Mesenchymal stem cell (in vitro differentiated cells and primary cell): ENCODE data around the gene ACP6.
"Not testable (repeated sequence)": the region's sequence is repeated elsewhere in the genome, so short reads cannot be mapped to it uniquely, and the experiment has no call there.

Experiments used
- DNase-seq: peaks from one replicate; pipeline ENCODE4 v3.0.0-alpha.2; 2013
- H2AFZ ChIP-seq: one replicate; pipeline ENCODE4 v1.6.1; 2013; ENCODE audit warnings: low read depth, mild to moderate bottlenecking, control low read depth, inconsistent platforms, low read length, moderate library complexity
- H2AK5ac ChIP-seq: 2 replicates; pipeline ENCODE4 v1.6.1; 2013; ENCODE audit warnings: low read length, moderate library complexity, mild to moderate bottlenecking, inconsistent platforms; ENCODE audit not compliant: severe bottlenecking
- H2BK120ac ChIP-seq: one replicate; pipeline ENCODE4 v1.6.1; 2013; ENCODE audit warnings: low read depth, mild to moderate bottlenecking, inconsistent platforms, low read length, moderate library complexity
- H2BK12ac ChIP-seq, 2 experiments: one replicate each; pipeline ENCODE4 v1.6.1; 2013; ENCODE audit warnings: inconsistent platforms in 2 of 2, low read length in 2 of 2, mild to moderate bottlenecking in 2 of 2, moderate library complexity in 2 of 2, control low read depth in 1 of 2
- H2BK15ac ChIP-seq: one replicate; pipeline ENCODE4 v1.6.1; 2013; ENCODE audit warnings: mild to moderate bottlenecking, low read depth, inconsistent platforms; ENCODE audit not compliant: poor library complexity, severe bottlenecking
- H2BK5ac ChIP-seq: 2 replicates; pipeline ENCODE4 v1.6.1; 2013; ENCODE audit warnings: low read depth, mild to moderate bottlenecking, low read length, control low read depth, inconsistent platforms; ENCODE audit not compliant: poor library complexity, severe bottlenecking
- H3K14ac ChIP-seq, 2 experiments: one replicate each; pipeline ENCODE4 v1.6.1; 2013; ENCODE audit warnings: inconsistent platforms in 2 of 2, low read length in 2 of 2, control low read depth in 1 of 2, mild to moderate bottlenecking in 1 of 2, moderate library complexity in 1 of 2
- H3K18ac ChIP-seq, 2 experiments: one replicate each; pipeline ENCODE4 v1.6.1; 2013; ENCODE audit warnings: inconsistent platforms in 2 of 2, low read length in 2 of 2, control low read depth in 1 of 2, low read depth in 1 of 2, mild to moderate bottlenecking in 1 of 2
- H3K23ac ChIP-seq, 2 experiments: one replicate each; pipeline ENCODE4 v1.6.1; 2013; ENCODE audit warnings: inconsistent platforms in 2 of 2, low read length in 2 of 2, mild to moderate bottlenecking in 2 of 2, moderate library complexity in 2 of 2, control low read depth in 1 of 2
- H3K27ac ChIP-seq: 2 replicates; pipeline ENCODE4 v1.5.1; 2013; ENCODE audit warnings: mild to moderate bottlenecking, moderate library complexity, low read length, control low read depth, inconsistent platforms; ENCODE audit not compliant: poor library complexity, severe bottlenecking
- H3K27me3 ChIP-seq, 2 experiments: 2 replicates each; pipeline versions ENCODE4 v1.6.1 to v1.7.0; 2013; ENCODE audit warnings: low read length in 2 of 2, mild to moderate bottlenecking in 2 of 2, moderate library complexity in 2 of 2, control low read depth in 1 of 2, inconsistent platforms in 1 of 2; ENCODE audit not compliant: control insufficient read depth in 1 of 2, insufficient read depth in 1 of 2
- H3K36me3 ChIP-seq, 2 experiments: 2 replicates each; pipeline versions ENCODE4 v1.6.1 to v1.7.0; 2013; ENCODE audit warnings: low read length in 2 of 2, control low read depth in 1 of 2, inconsistent platforms in 1 of 2, low read depth in 1 of 2, mild to moderate bottlenecking in 1 of 2; ENCODE audit not compliant: insufficient read depth in 2 of 2, control insufficient read depth in 1 of 2
- H3K4ac ChIP-seq, 2 experiments: one replicate each; pipeline ENCODE4 v1.6.1; 2013; ENCODE audit warnings: inconsistent platforms in 2 of 2, low read length in 2 of 2, mild to moderate bottlenecking in 2 of 2, moderate library complexity in 2 of 2, control low read depth in 1 of 2, low read depth in 1 of 2
- H3K4me1 ChIP-seq: 2 replicates; pipeline ENCODE4 v1.6.1; 2013; ENCODE audit warnings: low read depth, low read length, control low read depth; ENCODE audit not compliant: control insufficient read depth, insufficient read depth
- H3K4me2 ChIP-seq: 2 replicates; pipeline ENCODE4 v1.6.1; 2013; ENCODE audit warnings: low read length, mild to moderate bottlenecking, inconsistent platforms; ENCODE audit not compliant: poor library complexity, severe bottlenecking
- H3K4me3 ChIP-seq, 2 experiments: 2 replicates each; pipeline versions ENCODE4 v1.5.1 to v1.7.0; 2013; ENCODE audit warnings: low read length in 2 of 2, mild to moderate bottlenecking in 2 of 2, control low read depth in 1 of 2, low read depth in 1 of 2; ENCODE audit not compliant: insufficient read depth in 1 of 2
- H3K79me1 ChIP-seq: replicated peaks from 2 replicates; pipeline ENCODE4 v1.6.1; 2013; ENCODE audit warnings: mild to moderate bottlenecking, control low read depth, low read length, inconsistent platforms; ENCODE audit not compliant: poor library complexity, severe bottlenecking
- H3K9ac ChIP-seq: 2 replicates; pipeline ENCODE4 v1.7.0; 2013; ENCODE audit warnings: mild to moderate bottlenecking, low read length, moderate library complexity
- H3K9me3 ChIP-seq: 2 replicates; pipeline ENCODE4 v1.7.0; 2013; ENCODE audit warnings: mild to moderate bottlenecking, low read length; ENCODE audit not compliant: control insufficient read depth
- H4K8ac ChIP-seq: one replicate; pipeline ENCODE4 v1.6.1; 2013; ENCODE audit warnings: inconsistent platforms, mild to moderate bottlenecking, low read length, moderate library complexity
- H4K91ac ChIP-seq: one replicate; pipeline ENCODE4 v1.6.1; 2013; ENCODE audit warnings: mild to moderate bottlenecking, low read length, inconsistent platforms
- WGBS: methylation state at CpG from one replicate; pipeline ENCODE4 v1.1.7; 2013; ENCODE audit warnings: mixed read lengths; 5-methylcytosine and 5-hydroxymethylcytosine counted together

ACP6 gene

GRCh38 chr1:147683163-147683763 is 12.9 kb upstream of the ACP6 start:
- no peak overlapping the region for H3K14ac ChIP-seq
- no peak overlapping the region for H3K27ac ChIP-seq
- H3K4me3 ChIP-seq: no peak overlapping the region
- H4K8ac ChIP-seq: no peak overlapping the region
- no peaks in the 10 kb centered on the region for H3K79me1 ChIP-seq
- no peak overlapping the region for H2BK5ac ChIP-seq
- no peaks in the 10 kb centered on the region for H3K27me3 ChIP-seq
- H2BK120ac ChIP-seq: no peak overlapping the region
- H4K91ac ChIP-seq: no peak overlapping the region
- H2BK15ac ChIP-seq: no peak overlapping the region
- H3K36me3 ChIP-seq: no peaks in the 10 kb centered on the region
- H3K18ac ChIP-seq: no peak overlapping the region
- peaks cover 33% of the 10 kb centered on the region for H3K9me3 ChIP-seq
- no peak overlapping the region for H2AFZ ChIP-seq
- no peak for DNase-seq
- no peak overlapping the region for H2BK12ac ChIP-seq
- H3K9ac ChIP-seq: no peak overlapping the region
- no peak overlapping the region for H2AK5ac ChIP-seq
- no peaks in the 10 kb centered on the region for H3K4me1 ChIP-seq
- no peak overlapping the region for H3K23ac ChIP-seq
- H3K4ac ChIP-seq: no peak overlapping the region
- H3K4me2 ChIP-seq: no peak overlapping the region

DNA sequence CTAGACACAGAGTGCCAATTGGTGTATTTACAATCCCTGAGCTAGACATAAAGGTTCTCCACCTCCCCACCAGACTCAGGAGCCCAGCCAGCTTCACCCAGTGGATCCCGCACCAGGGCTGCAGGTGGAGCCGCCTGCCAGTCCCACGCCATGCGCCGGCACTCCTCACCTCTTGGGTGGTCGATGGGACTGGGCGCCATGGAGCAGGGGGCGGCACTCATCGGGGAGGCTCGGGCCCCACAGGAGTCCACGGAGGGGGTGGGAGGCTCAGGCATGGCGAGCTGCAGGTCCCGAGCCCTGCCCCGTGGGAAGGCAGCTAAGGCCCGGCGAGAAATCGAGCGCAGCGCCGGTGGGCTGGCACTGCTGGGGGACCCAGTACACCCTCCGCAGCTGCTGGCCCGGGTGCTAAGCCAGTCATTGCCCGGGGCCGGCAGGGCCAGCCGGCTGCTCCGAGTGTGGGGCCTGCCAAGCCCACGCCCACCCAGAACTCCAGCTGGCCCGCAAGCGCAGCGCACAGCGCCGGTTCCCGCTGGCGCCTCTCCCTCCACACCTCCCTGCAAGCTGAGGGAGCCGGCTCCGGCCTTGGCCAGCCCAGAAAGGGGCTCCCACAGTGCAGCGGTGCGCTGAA is 10.4 kb upstream of the ACP6 start:
- not testable (repeated sequence) for H2BK5ac ChIP-seq, H3K18ac ChIP-seq, H2AFZ ChIP-seq, H3K36me3 ChIP-seq, H3K79me1 ChIP-seq, H3K9ac ChIP-seq, H3K27me3 ChIP-seq, H3K27ac ChIP-seq, H2BK15ac ChIP-seq, H3K4me3 ChIP-seq, H4K8ac ChIP-seq, H3K23ac ChIP-seq, H3K14ac ChIP-seq, H2BK120ac ChIP-seq, H3K4me2 ChIP-seq, DNase-seq, H3K4ac ChIP-seq, H2BK12ac ChIP-seq, H2AK5ac ChIP-seq, H3K4me1 ChIP-seq, H4K91ac ChIP-seq
- peaks cover 49% of the 10 kb centered on the region for H3K9me3 ChIP-seq
- WGBS: 98% methylated on average over 33 of the region's 38 CpGs

DNA sequence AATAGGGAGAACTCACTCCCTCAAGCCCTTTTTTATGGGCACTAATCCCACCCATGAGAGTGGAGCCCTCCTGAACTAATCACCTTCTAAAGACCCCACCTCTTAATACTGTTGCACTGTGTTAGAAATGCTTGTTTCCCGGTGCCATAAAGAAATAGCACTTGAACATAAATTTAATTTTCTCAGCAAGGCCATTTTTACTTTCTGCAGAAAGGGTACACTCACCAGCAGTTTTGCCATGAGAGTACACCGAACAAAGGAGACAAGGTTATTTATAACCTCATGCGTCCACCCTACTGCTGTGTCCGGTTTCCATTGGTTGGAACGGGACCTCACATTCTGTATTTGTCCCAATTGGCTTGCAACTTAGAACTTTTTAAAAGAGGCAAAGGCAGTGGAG is 7.4 kb upstream of the ACP6 start:
- H2BK5ac ChIP-seq, H2BK12ac ChIP-seq, H3K14ac ChIP-seq, H4K8ac ChIP-seq, H3K27me3 ChIP-seq, H3K9ac ChIP-seq, H2BK15ac ChIP-seq, H2AK5ac ChIP-seq, H2AFZ ChIP-seq, H3K36me3 ChIP-seq, H3K4me1 ChIP-seq, H3K4ac ChIP-seq, H3K23ac ChIP-seq, H3K4me2 ChIP-seq, H3K4me3 ChIP-seq, H3K79me1 ChIP-seq, H2BK120ac ChIP-seq, H3K27ac ChIP-seq, DNase-seq, H3K18ac ChIP-seq, H4K91ac ChIP-seq: not testable (repeated sequence)
- WGBS: 94% methylated on average over 5 of the region's 5 CpGs
- peaks cover 31% of the 10 kb centered on the region for H3K9me3 ChIP-seq

DNA sequence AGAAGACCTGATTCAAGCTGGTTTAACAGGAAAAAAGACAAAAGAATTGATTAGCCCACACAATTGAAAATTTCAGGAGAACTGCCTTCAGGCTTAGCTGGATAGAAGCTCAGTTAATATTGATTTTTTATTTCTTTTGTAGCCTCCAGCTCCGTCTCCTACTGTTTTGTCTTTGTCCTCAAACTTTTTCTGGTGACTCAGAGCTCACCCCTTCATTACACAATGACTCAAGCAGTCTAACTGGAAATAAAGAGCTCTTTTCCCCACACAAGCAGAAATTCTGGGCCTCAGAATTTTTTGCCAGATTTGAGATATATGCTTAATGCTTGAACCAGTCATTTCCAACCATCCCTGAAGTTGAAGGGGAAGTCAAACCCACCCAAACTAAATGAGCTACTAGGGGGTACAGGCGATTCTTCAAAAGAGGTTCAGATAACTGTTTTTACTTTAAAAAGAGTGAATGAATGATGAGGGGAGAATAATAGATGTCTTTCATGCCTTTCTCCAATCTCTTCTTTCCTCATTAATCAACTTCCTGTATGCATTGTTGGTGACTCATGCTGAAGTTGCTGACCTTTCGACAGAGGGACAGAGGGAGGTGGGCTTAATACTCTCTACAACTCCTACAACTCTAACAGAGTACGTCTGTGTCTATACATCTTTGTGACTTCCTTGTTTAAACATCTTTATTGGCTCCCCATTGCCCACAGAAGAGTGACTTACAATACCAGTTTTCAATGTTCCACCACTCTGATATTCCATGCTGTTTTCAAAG is 6.2 kb upstream of the ACP6 start:
- peaks cover 22% of the 10 kb centered on the region for H3K9me3 ChIP-seq
- no peak overlapping the region for H2BK15ac ChIP-seq
- peak overlapping the region; percentile 80 for H3K27ac ChIP-seq
- H2BK5ac ChIP-seq: no peak overlapping the region
- no peak overlapping the region for H3K4ac ChIP-seq
- H2AFZ ChIP-seq: no peak overlapping the region
- no peak overlapping the region for H3K18ac ChIP-seq
- no peak overlapping the region for H3K4me3 ChIP-seq
- peak overlapping the region; percentile 58 for H3K9ac ChIP-seq
- no peak overlapping the region for H3K14ac ChIP-seq
- peak; percentile 77 for DNase-seq
- WGBS: 0% methylated on average over 3 of the region's 4 CpGs
- H3K36me3 ChIP-seq: no peaks in the 10 kb centered on the region
- H2AK5ac ChIP-seq: no peak overlapping the region
- H4K91ac ChIP-seq: no peak overlapping the region
- no peak overlapping the region for H2BK12ac ChIP-seq
- H3K23ac ChIP-seq: no peak overlapping the region
- no peaks in the 10 kb centered on the region for H3K79me1 ChIP-seq
- no peaks in the 10 kb centered on the region for H3K4me1 ChIP-seq
- no peak overlapping the region for H4K8ac ChIP-seq
- H3K4me2 ChIP-seq: no peak overlapping the region
- no peaks in the 10 kb centered on the region for H3K27me3 ChIP-seq
- H2BK120ac ChIP-seq: no peak overlapping the region
